ENCODE data around the gene SF3A2.

SF3A2 gene

DNA sequence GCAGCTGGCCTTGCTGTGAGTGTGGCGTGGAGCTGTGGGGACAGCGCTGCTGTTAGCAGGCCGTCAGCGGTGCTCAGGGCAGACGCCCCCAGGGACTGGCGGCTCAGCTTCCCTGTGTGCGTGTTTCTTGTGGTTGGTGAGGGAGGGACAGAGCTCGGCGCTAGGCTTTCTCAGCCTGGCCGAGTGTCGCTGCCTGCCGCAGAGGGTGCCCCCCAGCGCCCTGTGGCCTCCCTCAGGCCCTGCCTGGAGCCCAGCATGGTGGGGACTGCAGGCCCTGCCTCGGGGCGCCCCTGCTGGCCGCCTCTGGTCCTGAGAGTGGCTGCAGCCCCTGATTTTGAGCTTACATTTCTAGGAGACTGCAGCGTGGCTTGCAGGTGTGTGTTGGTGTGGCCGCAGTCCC lies 37.4 kb upstream of the SF3A2 start:
- TF ChIP-seq YY1 (IDR thresholded peaks at IDR 0.05; ENCODE audit: low read depth) (no peak), ZBTB7A (IDR thresholded peaks at IDR 0.05; ENCODE audit: low read depth) (no peak), TAF1 (IDR thresholded peaks at IDR 0.05; ENCODE audit: low read depth) (no peak), EGR1 (IDR thresholded peaks at IDR 0.05) (no peak), TCF12 (IDR thresholded peaks at IDR 0.05; ENCODE audit: low read depth) (no peak), RAD21 (IDR thresholded peaks at IDR 0.05; ENCODE audit: low read depth) (no peak), FOXM1 (IDR thresholded peaks at IDR 0.05; ENCODE audit: borderline replicate concordance, low read depth) (no peak), NFIC (IDR thresholded peaks at IDR 0.05) (no peak), CEBPB (IDR thresholded peaks at IDR 0.05) (no peak), CREB1 (IDR thresholded peaks at IDR 0.05; ENCODE audit: low read depth) (no peak), TEAD4 (IDR thresholded peaks at IDR 0.05) (no peak), EP300 (IDR thresholded peaks at IDR 0.05; ENCODE audit: borderline replicate concordance) (no peak)
- TF ChIP-seq, protein P1, sequence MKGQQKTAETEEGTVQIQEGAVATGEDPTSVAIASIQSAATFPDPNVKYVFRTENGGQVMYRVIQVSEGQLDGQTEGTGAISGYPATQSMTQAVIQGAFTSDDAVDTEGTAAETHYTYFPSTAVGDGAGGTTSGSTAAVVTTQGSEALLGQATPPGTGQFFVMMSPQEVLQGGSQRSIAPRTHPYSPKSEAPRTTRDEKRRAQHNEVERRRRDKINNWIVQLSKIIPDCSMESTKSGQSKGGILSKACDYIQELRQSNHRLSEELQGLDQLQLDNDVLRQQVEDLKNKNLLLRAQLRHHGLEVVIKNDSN (IDR thresholded peaks at IDR 0.05): no peak
- TF ChIP-seq, protein P2, sequence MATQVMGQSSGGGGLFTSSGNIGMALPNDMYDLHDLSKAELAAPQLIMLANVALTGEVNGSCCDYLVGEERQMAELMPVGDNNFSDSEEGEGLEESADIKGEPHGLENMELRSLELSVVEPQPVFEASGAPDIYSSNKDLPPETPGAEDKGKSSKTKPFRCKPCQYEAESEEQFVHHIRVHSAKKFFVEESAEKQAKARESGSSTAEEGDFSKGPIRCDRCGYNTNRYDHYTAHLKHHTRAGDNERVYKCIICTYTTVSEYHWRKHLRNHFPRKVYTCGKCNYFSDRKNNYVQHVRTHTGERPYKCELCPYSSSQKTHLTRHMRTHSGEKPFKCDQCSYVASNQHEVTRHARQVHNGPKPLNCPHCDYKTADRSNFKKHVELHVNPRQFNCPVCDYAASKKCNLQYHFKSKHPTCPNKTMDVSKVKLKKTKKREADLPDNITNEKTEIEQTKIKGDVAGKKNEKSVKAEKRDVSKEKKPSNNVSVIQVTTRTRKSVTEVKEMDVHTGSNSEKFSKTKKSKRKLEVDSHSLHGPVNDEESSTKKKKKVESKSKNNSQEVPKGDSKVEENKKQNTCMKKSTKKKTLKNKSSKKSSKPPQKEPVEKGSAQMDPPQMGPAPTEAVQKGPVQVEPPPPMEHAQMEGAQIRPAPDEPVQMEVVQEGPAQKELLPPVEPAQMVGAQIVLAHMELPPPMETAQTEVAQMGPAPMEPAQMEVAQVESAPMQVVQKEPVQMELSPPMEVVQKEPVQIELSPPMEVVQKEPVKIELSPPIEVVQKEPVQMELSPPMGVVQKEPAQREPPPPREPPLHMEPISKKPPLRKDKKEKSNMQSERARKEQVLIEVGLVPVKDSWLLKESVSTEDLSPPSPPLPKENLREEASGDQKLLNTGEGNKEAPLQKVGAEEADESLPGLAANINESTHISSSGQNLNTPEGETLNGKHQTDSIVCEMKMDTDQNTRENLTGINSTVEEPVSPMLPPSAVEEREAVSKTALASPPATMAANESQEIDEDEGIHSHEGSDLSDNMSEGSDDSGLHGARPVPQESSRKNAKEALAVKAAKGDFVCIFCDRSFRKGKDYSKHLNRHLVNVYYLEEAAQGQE (IDR thresholded peaks at IDR 0.05; ENCODE audit: low read depth): no peak
- TF ChIP-seq, protein P3, sequence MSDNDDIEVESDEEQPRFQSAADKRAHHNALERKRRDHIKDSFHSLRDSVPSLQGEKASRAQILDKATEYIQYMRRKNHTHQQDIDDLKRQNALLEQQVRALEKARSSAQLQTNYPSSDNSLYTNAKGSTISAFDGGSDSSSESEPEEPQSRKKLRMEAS (IDR thresholded peaks at IDR 0.05): no peak

DNA sequence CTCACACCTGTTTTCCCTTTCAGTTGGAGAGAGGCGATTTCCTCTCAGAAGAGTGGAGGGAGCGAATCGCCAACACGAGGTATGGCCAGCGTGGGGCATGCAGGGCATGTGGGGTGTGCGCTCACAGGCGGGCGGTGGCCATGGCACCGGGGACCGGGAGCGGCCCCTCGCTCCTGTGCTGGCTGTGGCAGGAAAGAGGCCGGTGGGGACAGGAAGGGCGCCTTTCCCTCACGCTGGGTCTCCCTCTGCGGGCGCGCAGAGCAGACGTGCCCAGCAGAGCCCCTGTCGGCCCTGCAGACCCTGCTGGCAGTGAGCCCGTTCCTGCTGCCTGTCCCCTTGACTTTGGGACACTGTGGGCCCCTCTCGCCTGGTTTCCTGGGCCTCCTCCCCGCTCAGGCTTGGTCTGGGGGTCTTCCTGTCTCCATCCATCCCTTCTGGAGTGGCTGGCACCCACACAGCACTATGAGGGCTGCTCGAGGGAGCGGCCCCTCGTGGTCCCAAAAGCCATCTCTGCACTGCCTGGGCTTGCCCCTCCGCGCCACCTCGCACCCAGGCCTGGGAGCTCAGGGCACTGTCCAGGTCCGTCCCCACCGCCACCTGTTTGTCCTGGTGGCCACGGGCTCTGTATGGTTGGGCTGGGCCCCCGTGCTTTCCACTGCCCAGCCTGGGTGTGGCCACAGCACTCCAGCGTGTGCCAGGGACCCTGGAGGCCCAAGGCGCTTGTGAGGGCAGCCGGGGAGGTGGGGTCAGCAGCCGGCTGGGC lies 36.6 kb upstream of the SF3A2 start:
- no peak for TF ChIP-seq YY1 (IDR thresholded peaks at IDR 0.05; ENCODE audit: low read depth)
- TF ChIP-seq, protein P3 (IDR thresholded peaks at IDR 0.05): no peak

DNA sequence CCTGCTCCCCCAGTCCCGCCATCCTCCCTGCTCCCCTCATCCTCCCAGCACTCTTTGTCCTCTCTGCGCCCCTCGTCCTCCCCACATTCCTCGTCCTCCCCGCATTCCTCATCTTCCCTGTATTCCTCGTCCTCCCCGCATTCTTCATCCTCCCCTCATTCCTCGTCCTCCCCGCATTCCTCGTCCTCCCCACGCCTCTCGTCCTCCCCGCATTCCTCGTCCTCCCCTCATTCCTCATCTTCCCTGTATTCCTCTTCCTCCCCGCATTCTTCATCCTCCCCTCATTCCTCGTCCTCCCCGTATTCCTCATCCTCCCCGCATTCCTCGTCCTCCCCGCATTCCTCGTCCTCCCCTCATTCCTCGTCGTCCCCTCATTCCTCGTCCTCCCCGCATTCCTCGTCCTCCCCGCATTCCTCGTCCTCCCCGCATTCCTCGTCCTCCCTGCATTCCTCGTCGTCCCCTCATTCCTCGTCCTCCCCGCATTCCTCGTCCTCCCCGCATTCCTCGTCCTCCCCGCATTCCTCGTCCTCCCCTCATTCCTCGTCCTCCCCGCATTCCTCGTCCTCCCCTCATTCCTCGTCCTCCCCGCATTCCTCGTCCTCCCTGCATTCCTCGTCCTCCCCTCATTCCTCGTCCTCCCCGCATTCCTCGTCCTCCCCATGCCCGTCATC lies 35.9 kb upstream of the SF3A2 start:
- peak; percentile 2 for TF ChIP-seq TEAD4 (IDR thresholded peaks at IDR 0.05)

DNA sequence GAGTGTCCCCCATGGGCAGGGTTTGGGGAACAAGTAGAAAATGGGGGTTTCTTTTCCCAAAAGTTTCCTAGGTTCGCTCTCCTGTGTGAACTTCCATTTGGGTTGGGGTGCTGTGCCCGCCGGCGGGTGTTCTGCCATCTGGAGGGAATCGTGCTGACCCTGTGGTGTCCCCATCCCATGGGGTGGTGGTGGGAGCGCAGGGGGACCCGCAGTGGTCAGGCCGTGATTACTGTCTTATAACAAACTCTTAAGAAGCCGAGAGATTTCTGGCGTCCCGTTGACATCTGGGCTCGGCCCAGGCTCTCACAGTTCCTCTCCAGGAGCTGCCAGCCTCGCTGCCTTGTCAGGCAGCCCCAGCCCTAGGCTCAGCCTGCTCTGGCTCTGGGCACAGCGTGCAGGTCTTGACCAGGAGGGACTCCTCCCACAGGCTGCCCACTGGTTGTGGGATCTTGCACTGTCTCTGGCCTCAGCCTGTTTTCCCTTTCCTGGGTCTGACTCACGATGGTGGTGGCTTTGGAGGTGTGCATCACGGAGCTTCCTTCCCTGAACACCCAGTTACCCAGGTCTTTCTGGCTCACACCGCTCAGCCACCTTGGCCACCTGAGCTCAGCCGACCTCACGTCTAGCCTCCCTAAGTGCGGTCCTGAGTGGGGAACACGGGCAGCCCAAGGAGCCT lies 35.0 kb upstream of the SF3A2 start:
- TF ChIP-seq FOXM1 (IDR thresholded peaks at IDR 0.05; ENCODE audit: borderline replicate concordance, low read depth) (no peak), CEBPB (IDR thresholded peaks at IDR 0.05) (no peak), CREB1 (IDR thresholded peaks at IDR 0.05; ENCODE audit: low read depth) (no peak), ZBTB7A (IDR thresholded peaks at IDR 0.05; ENCODE audit: low read depth) (no peak), TCF12 (IDR thresholded peaks at IDR 0.05; ENCODE audit: low read depth) (no peak), TAF1 (IDR thresholded peaks at IDR 0.05; ENCODE audit: low read depth) (no peak), TEAD4 (IDR thresholded peaks at IDR 0.05) (no peak), RAD21 (IDR thresholded peaks at IDR 0.05; ENCODE audit: low read depth) (no peak), YY1 (IDR thresholded peaks at IDR 0.05; ENCODE audit: low read depth) (no peak), NFIC (IDR thresholded peaks at IDR 0.05) (no peak), EP300 (IDR thresholded peaks at IDR 0.05; ENCODE audit: borderline replicate concordance) (no peak), EGR1 (IDR thresholded peaks at IDR 0.05) (no peak)
- TF ChIP-seq, protein P3 (IDR thresholded peaks at IDR 0.05): no peak
- TF ChIP-seq, protein P1 (IDR thresholded peaks at IDR 0.05): no peak
- TF ChIP-seq, protein P2 (IDR thresholded peaks at IDR 0.05; ENCODE audit: low read depth): no peak

DNA sequence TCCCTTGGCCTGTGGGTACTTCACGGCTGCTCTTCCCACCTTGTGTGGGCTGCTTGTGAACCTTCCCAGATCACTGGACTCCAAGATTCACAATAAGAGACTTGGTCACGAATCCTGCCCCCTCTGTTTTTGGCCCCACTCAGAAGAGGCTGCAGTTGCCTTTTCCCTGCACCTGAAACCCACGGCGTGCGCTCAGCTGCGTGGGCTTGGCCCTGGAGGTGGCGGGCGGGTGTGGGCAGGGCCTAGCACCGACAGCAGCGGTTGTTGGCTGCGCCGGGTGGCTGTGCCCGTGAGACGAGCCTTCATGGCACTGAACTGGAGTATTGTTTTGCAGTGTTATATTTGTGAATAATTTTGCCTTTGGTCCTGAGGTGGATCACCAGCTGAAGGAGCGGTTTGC lies 34.3 kb upstream of the SF3A2 start:
- TF ChIP-seq FOXM1 (IDR thresholded peaks at IDR 0.05; ENCODE audit: borderline replicate concordance, low read depth) (no peak), TAF1 (IDR thresholded peaks at IDR 0.05; ENCODE audit: low read depth) (no peak), TCF12 (IDR thresholded peaks at IDR 0.05; ENCODE audit: low read depth) (no peak), EGR1 (IDR thresholded peaks at IDR 0.05) (no peak), ZBTB7A (IDR thresholded peaks at IDR 0.05; ENCODE audit: low read depth) (no peak), CREB1 (IDR thresholded peaks at IDR 0.05; ENCODE audit: low read depth) (no peak), TEAD4 (IDR thresholded peaks at IDR 0.05) (no peak), RAD21 (IDR thresholded peaks at IDR 0.05; ENCODE audit: low read depth) (no peak), YY1 (IDR thresholded peaks at IDR 0.05; ENCODE audit: low read depth) (no peak), CEBPB (IDR thresholded peaks at IDR 0.05) (no peak), EP300 (IDR thresholded peaks at IDR 0.05; ENCODE audit: borderline replicate concordance) (no peak)
- TF ChIP-seq, protein P2 (IDR thresholded peaks at IDR 0.05; ENCODE audit: low read depth): no peak
- TF ChIP-seq, protein P1 (IDR thresholded peaks at IDR 0.05): no peak

All from Ishikawa (cell line).